ENCODE measurements around the gene KCTD4. TPM values are rescaled to one million over a fixed set of nuclear protein-coding genes. Genes with fewer than 3 reads are reported as not detected.
"Not testable (repeated sequence)": the region's sequence is repeated elsewhere in the genome, so short reads cannot be mapped to it uniquely, and the experiment has no call there.

Gene KCTD4
- total RNA-seq: not detected

GRCh38 chr13:45200701-45201232 lies at the start of gene KCTD4:
TSS of gene KCTD4 (minus strand) at chr13:45201045. CDS start at chr13:45194567, 6,478 bp downstream.
- H3K27me3 Mint-ChIP-seq: no peaks in the 10 kb centered on the region
- H3K9me3 Mint-ChIP-seq (ENCODE audit: low read depth): no peaks in the 10 kb centered on the region
- H3K4me1 Mint-ChIP-seq: peaks cover 13% of the 10 kb centered on the region
- ATAC-seq: no peak
- no peak within 1 kb of the TSS for H3K4me3 Mint-ChIP-seq
- no peak within 1 kb of the TSS for H3K27ac Mint-ChIP-seq
- H3K36me3 Mint-ChIP-seq: peaks cover 7% of the 10 kb centered on the region
- DNase-seq: no peak
- CTCF ChIA-PET: no interaction called here

GRCh38 chr13:45249662-45250061 lies 48.8 kb upstream of the KCTD4 start:
- Mint-ChIP-seq H3K9me3 (ENCODE audit: low read depth) (no peaks in the 10 kb centered on the region), H3K36me3 (peaks cover 9% of the 10 kb centered on the region), H3K4me1 (peaks cover 1% of the 10 kb centered on the region), H3K27me3 (no peaks in the 10 kb centered on the region), H3K4me3 (no peak overlapping the region), H3K27ac (no peak overlapping the region)
- CTCF ChIA-PET: interaction anchor here (0.7 to 0.9 kb wide), 4 partner anchors 9 to 232 kb away, joined by 3 read pairs; no protein-coding TSS in a partner anchor
- ATAC-seq (no peak), DNase-seq (no peak)

- H3K4me3 Mint-ChIP-seq; ATAC-seq; H3K27ac Mint-ChIP-seq; DNase-seq; H3K27me3 Mint-ChIP-seq; H3K4me1 Mint-ChIP-seq; H3K9me3 Mint-ChIP-seq (ENCODE audit: low read depth); H3K36me3 Mint-ChIP-seq; CTCF ChIA-PET: not testable (repeated sequence)
Observed at GRCh38 chr13:45244736-45245135, 43.9 kb upstream of the KCTD4 start.

GRCh38 chr13:45243077-45243476 lies 42.2 kb upstream of the KCTD4 start:
- ATAC-seq: no peak
- no peak for DNase-seq
- CTCF ChIA-PET: no interaction called here
- Mint-ChIP-seq H3K4me1 (no peaks in the 10 kb centered on the region), H3K9me3 (ENCODE audit: low read depth) (no peaks in the 10 kb centered on the region), H3K27ac (no peak overlapping the region), H3K36me3 (peaks cover 1% of the 10 kb centered on the region), H3K27me3 (no peaks in the 10 kb centered on the region), H3K4me3 (no peak overlapping the region)

GRCh38 chr13:45242524-45242923 lies 41.7 kb upstream of the KCTD4 start:
- ATAC-seq: no peak
- no peaks in the 10 kb centered on the region for H3K4me1 Mint-ChIP-seq

GRCh38 chr13:45242070-45242469 lies 41.2 kb upstream of the KCTD4 start:
- Mint-ChIP-seq H3K4me3 (no peak overlapping the region), H3K4me1 (no peaks in the 10 kb centered on the region), H3K36me3 (peaks cover 1% of the 10 kb centered on the region), H3K9me3 (ENCODE audit: low read depth) (no peaks in the 10 kb centered on the region), H3K27ac (no peak overlapping the region), H3K27me3 (no peaks in the 10 kb centered on the region)
- CTCF ChIA-PET: interaction anchor here (0.6 kb wide), 1 partner anchor 15 kb away, joined by 3 read pairs; no protein-coding TSS in a partner anchor
- ATAC-seq: no peak
- DNase-seq: no peak

More at GRCh38 chr13:45242524-45242923, 41.7 kb upstream of the KCTD4 start:
- Mint-ChIP-seq H3K4me3 (no peak overlapping the region), H3K27ac (no peak overlapping the region), H3K9me3 (ENCODE audit: low read depth) (no peaks in the 10 kb centered on the region), H3K27me3 (no peaks in the 10 kb centered on the region), H3K36me3 (peaks cover 1% of the 10 kb centered on the region)
- no peak for DNase-seq
- CTCF ChIA-PET: no interaction called here

GRCh38 chr13:45240143-45240542 lies 39.3 kb upstream of the KCTD4 start:
- no peaks in the 10 kb centered on the region for H3K4me1 Mint-ChIP-seq
- CTCF ChIA-PET: interaction anchor here (0.6 to 0.7 kb wide), 2 partner anchors 351 to 1402 kb away, joined by 3 read pairs; no protein-coding TSS in a partner anchor
- H3K27me3 Mint-ChIP-seq: no peaks in the 10 kb centered on the region
- no peaks in the 10 kb centered on the region for H3K36me3 Mint-ChIP-seq
- H3K9me3 Mint-ChIP-seq (ENCODE audit: low read depth): no peaks in the 10 kb centered on the region
- H3K27ac Mint-ChIP-seq: no peak overlapping the region
- no peak overlapping the region for H3K4me3 Mint-ChIP-seq
- DNase-seq: no peak
- ATAC-seq: no peak

- DNase-seq (no peak), ATAC-seq (no peak)
- H3K4me1 Mint-ChIP-seq: no peaks in the 10 kb centered on the region
- CTCF ChIA-PET: interaction anchor here (0.6 to 0.7 kb wide), 2 partner anchors 350 to 1403 kb away, joined by 3 read pairs; no protein-coding TSS in a partner anchor
- no peaks in the 10 kb centered on the region for H3K27me3 Mint-ChIP-seq
- no peak overlapping the region for H3K27ac Mint-ChIP-seq
- H3K36me3 Mint-ChIP-seq: no peaks in the 10 kb centered on the region
- H3K9me3 Mint-ChIP-seq (ENCODE audit: low read depth): no peaks in the 10 kb centered on the region
- no peak overlapping the region for H3K4me3 Mint-ChIP-seq
Observed at GRCh38 chr13:45238945-45239795, 38.3 kb upstream of the KCTD4 start.

- Mint-ChIP-seq H3K4me1 (no peaks in the 10 kb centered on the region), H3K27me3 (no peaks in the 10 kb centered on the region), H3K4me3 (no peak overlapping the region), H3K27ac (no peak overlapping the region), H3K36me3 (peaks cover 9% of the 10 kb centered on the region), H3K9me3 (ENCODE audit: low read depth) (no peaks in the 10 kb centered on the region)
- ATAC-seq (no peak), DNase-seq (no peak)
- CTCF ChIA-PET: no interaction called here
Observed at GRCh38 chr13:45232591-45232990, 31.7 kb upstream of the KCTD4 start.

GRCh38 chr13:45231722-45232121 lies 30.9 kb upstream of the KCTD4 start:
- CTCF ChIA-PET: no interaction called here
- H3K9me3 Mint-ChIP-seq (ENCODE audit: low read depth): no peaks in the 10 kb centered on the region
- peaks cover 9% of the 10 kb centered on the region for H3K36me3 Mint-ChIP-seq
- H3K27ac Mint-ChIP-seq: no peak overlapping the region
- no peaks in the 10 kb centered on the region for H3K4me1 Mint-ChIP-seq
- DNase-seq: no peak
- no peaks in the 10 kb centered on the region for H3K27me3 Mint-ChIP-seq
- H3K4me3 Mint-ChIP-seq: no peak overlapping the region
- no peak for ATAC-seq

GRCh38 chr13:45231305-45231704 lies 30.5 kb upstream of the KCTD4 start:
- Mint-ChIP-seq H3K9me3 (ENCODE audit: low read depth) (no peaks in the 10 kb centered on the region), H3K36me3 (peaks cover 9% of the 10 kb centered on the region), H3K27ac (no peak overlapping the region), H3K4me3 (no peak overlapping the region), H3K27me3 (no peaks in the 10 kb centered on the region), H3K4me1 (no peaks in the 10 kb centered on the region)
- CTCF ChIA-PET: no interaction called here
- ATAC-seq (no peak), DNase-seq (no peak)

GRCh38 chr13:45229172-45229571 lies 28.3 kb upstream of the KCTD4 start:
- no peak overlapping the region for H3K27ac Mint-ChIP-seq

GRCh38 chr13:45228002-45228401 lies 27.2 kb upstream of the KCTD4 start:
- CTCF ChIA-PET: no interaction called here
- H3K27me3 Mint-ChIP-seq: no peaks in the 10 kb centered on the region

More at GRCh38 chr13:45229172-45229571, 28.3 kb upstream of the KCTD4 start:
- no peak for ATAC-seq
- CTCF ChIA-PET: interaction anchor here (1.0 kb wide), 1 partner anchor 8 kb away, joined by 3 read pairs; no protein-coding TSS in a partner anchor
- DNase-seq: no peak
- H3K36me3 Mint-ChIP-seq: peaks cover 10% of the 10 kb centered on the region
- H3K4me1 Mint-ChIP-seq: no peaks in the 10 kb centered on the region
- no peaks in the 10 kb centered on the region for H3K27me3 Mint-ChIP-seq
- no peak overlapping the region for H3K4me3 Mint-ChIP-seq
- no peaks in the 10 kb centered on the region for H3K9me3 Mint-ChIP-seq (ENCODE audit: low read depth)

GRCh38 chr13:45226024-45226423 lies 25.2 kb upstream of the KCTD4 start:
- H3K4me1 Mint-ChIP-seq: no peaks in the 10 kb centered on the region
- no peak overlapping the region for H3K4me3 Mint-ChIP-seq
- no peak for ATAC-seq
- H3K36me3 Mint-ChIP-seq: peaks cover 11% of the 10 kb centered on the region
- no peaks in the 10 kb centered on the region for H3K27me3 Mint-ChIP-seq
- no peak for DNase-seq
- CTCF ChIA-PET: no interaction called here
- H3K9me3 Mint-ChIP-seq (ENCODE audit: low read depth): no peaks in the 10 kb centered on the region
- no peak overlapping the region for H3K27ac Mint-ChIP-seq

More at GRCh38 chr13:45228002-45228401, 27.2 kb upstream of the KCTD4 start:
- Mint-ChIP-seq H3K36me3 (peaks cover 11% of the 10 kb centered on the region), H3K9me3 (ENCODE audit: low read depth) (no peaks in the 10 kb centered on the region), H3K4me1 (no peaks in the 10 kb centered on the region), H3K27ac (no peak overlapping the region), H3K4me3 (no peak overlapping the region)
- no peak for DNase-seq
- no peak for ATAC-seq

Data from activated CD8-positive, alpha-beta memory T cell treated with anti-CD3 and anti-CD28 coated beads, Interleukin-2, amount 10 ng/mL, durations not matched to agents 7 days and 5 days (primary cell).